B cell (primary cell): Measurements from ENCODE around the gene PPL. TPM values are rescaled to one million over a fixed set of nuclear protein-coding genes. Genes with fewer than 3 reads are reported as not detected.

Source experiments
- ATAC-seq: fragments of 200-7000 bp; cut with Tn5 transposase; one replicate; pipeline ENCODE4 v1.10.0; 2021; ENCODE audit warnings: low read depth, mild to moderate bottlenecking, moderate number of reproducible peaks, moderate library complexity
- CTCF ChIA-PET: fragments of 350-600 bp; sonication (Branson Sonifier 250); formaldehyde crosslinking; loops from one replicate; lab custom pipeline; 2021; ENCODE audit warnings: antibody characterized with exemption, inconsistent platforms; lab: Charles Lee
- POLR2A ChIA-PET: fragments of 350-600 bp; sonication (Branson Sonifier 250); formaldehyde crosslinking; loops from one replicate; lab custom pipeline; 2021; ENCODE audit warnings: antibody characterized with exemption; lab: Charles Lee
- DNase-seq: peaks from one replicate; pipeline ENCODE4 v3.0.0; 2013
- H2AFZ ChIP-seq: 2 replicates; pipeline ENCODE4 v1.6.1; 2012; ENCODE audit warnings: mild to moderate bottlenecking, low read depth, low read length; ENCODE audit not compliant: insufficient read depth, poor library complexity, severe bottlenecking
- H3K27ac ChIP-seq, 2 donors: 1 replicate in 1 of 2; 2 replicates in 1 of 2; pipeline ENCODE4 v1.5.1; 2012 to 2013; ENCODE audit warnings: low read length in 2 of 2, mild to moderate bottlenecking in 2 of 2, moderate library complexity in 1 of 2
- H3K27me3 ChIP-seq, 4 experiments: fragments of 200-600 bp in 1 of 4; sonication (generic) in 1 of 4; replicated peaks in 1 of 4; 1 replicate in 2 of 4; 2 replicates in 2 of 4; pipeline versions ENCODE4 v1.6.1 to v1.7.0; 2013 to 2016; ENCODE audit warnings: low read length in 3 of 4, mild to moderate bottlenecking in 2 of 4, mixed read lengths in 1 of 4, moderate library complexity in 1 of 4; ENCODE audit not compliant: insufficient read depth in 4 of 4, control insufficient read depth in 3 of 4; ENCODE audit errors: control extremely low read depth in 1 of 4
- H3K36me3 ChIP-seq, 2 experiments: replicated peaks in 1 of 2; 1 replicate in 1 of 2; 2 replicates in 1 of 2; pipeline versions ENCODE4 v1.6.1 to v1.7.1; 2013; ENCODE audit warnings: low read length in 1 of 2; ENCODE audit not compliant: insufficient read depth in 2 of 2, control insufficient read depth in 1 of 2; ENCODE audit errors: control extremely low read depth in 1 of 2, extremely low read depth in 1 of 2
- H3K4me1 ChIP-seq, 2 donors: fragments of 200-600 bp in 1 of 2; sonication (generic) in 1 of 2; 1 replicate in 1 of 2; 2 replicates in 1 of 2; pipeline versions ENCODE4 v1.5.1 to v1.6.1; 2013 to 2017; ENCODE audit warnings: low read length in 2 of 2; ENCODE audit not compliant: control insufficient read depth in 2 of 2, insufficient read depth in 2 of 2
- H3K4me2 ChIP-seq: replicated peaks from 2 replicates; pipeline ENCODE3; 2012; ENCODE audit warnings: mild to moderate bottlenecking, low read depth, low read length; ENCODE audit not compliant: poor library complexity, severe bottlenecking
- H3K4me3 ChIP-seq, 5 experiments: fragments of 200-600 bp in 1 of 5; sonication (generic) in 1 of 5; 1 replicate in 3 of 5; 2 replicates in 2 of 5; pipeline versions ENCODE4 v1.5.1 to v1.7.0; 2011 to 2016; ENCODE audit warnings: low read length in 4 of 5, mild to moderate bottlenecking in 4 of 5, low read depth in 2 of 5, control low read depth in 1 of 5, moderate library complexity in 1 of 5; ENCODE audit not compliant: insufficient read depth in 1 of 5; ENCODE audit errors: control extremely low read depth in 1 of 5, extremely low read depth in 1 of 5
- H3K79me2 ChIP-seq: fragments of 200-600 bp; sonication (generic); one replicate; pipeline ENCODE4 v1.6.0; 2016; ENCODE audit warnings: low read length; ENCODE audit not compliant: control insufficient read depth, insufficient read depth
- H3K9ac ChIP-seq: fragments of 200-600 bp; sonication (generic); 2 replicates; pipeline ENCODE4 v1.6.1; 2017; ENCODE audit warnings: mild to moderate bottlenecking, low read length, moderate library complexity
- H3K9me3 ChIP-seq, 3 donors: one replicate each; pipeline versions ENCODE4 v1.6.1 to v1.7.1; 2013; ENCODE audit warnings: low read length in 2 of 3; ENCODE audit not compliant: control insufficient read depth in 2 of 3, insufficient read depth in 1 of 3; ENCODE audit errors: control extremely low read depth in 1 of 3
- H4K20me1 ChIP-seq: 2 replicates; pipeline ENCODE4 v1.6.0; 2012; ENCODE audit warnings: mild to moderate bottlenecking, low read length; ENCODE audit not compliant: insufficient read depth, control insufficient read depth, poor library complexity, severe bottlenecking
- H3K27ac Mint-ChIP-seq: one replicate; pipeline ENCODE4 v1.8.0; 2021; ENCODE audit warnings: mixed read lengths
- H3K27me3 Mint-ChIP-seq: one replicate; pipeline ENCODE4 v1.8.0; 2021; ENCODE audit warnings: mixed read lengths
- H3K4me1 Mint-ChIP-seq: one replicate; pipeline ENCODE4 v1.8.0; 2021; ENCODE audit warnings: mixed read lengths
- H3K4me3 Mint-ChIP-seq: one replicate; pipeline ENCODE4 v1.8.0; 2021; ENCODE audit warnings: mixed read lengths
- H3K9me3 Mint-ChIP-seq: one replicate; pipeline ENCODE4 v1.8.0; 2022; ENCODE audit warnings: mixed read lengths; ENCODE audit not compliant: insufficient read depth
- EZH2 ChIP-seq: IDR thresholded peaks from 2 replicates; pipeline ENCODE4 v1.6.1; 2012; ENCODE audit warnings: borderline replicate concordance, low read depth, mild to moderate bottlenecking, moderate library complexity, low read length; ENCODE audit not compliant: insufficient read depth, poor library complexity, severe bottlenecking
- WGBS: methylation state at CpG from one replicate; pipeline ENCODE4 v1.1.5; 2013; ENCODE audit warnings: missing lambda C conversion rate; ENCODE audit not compliant: insufficient coverage; 5-methylcytosine and 5-hydroxymethylcytosine counted together
- intact Hi-C: fragments of 100-400 bp; cut with micrococcal nuclease; formaldehyde crosslinking; loops from one replicate; pipeline ENCODE4 v1.10.0; 2022
- polyA plus RNA-seq: library from polyadenylated mRNA; depleted of rRNA; stranded (reverse); fragments of >200 nt; gene quantifications from 2 replicates; pipeline ENCODE4 v1.2.3, GENCODE V29; 2012
- total RNA-seq, 2 donors: library from RNA; stranded (reverse); fragments of 120-200 nt in 1 of 2; gene quantifications; 1 replicate in 1 of 2; 2 replicates in 1 of 2; pipeline versions ENCODE4 v1.2.3 to v1.2.4, GENCODE V29; 2013 to 2022
- TF ChIP-seq, protein P1 (sequence below): fragments of 200-600 bp; IDR thresholded peaks from one replicate; pipeline ENCODE4 v1.8.0; 2022; ENCODE audit warnings: antibody characterized with exemption, mild to moderate bottlenecking

The PPL gene
- total and polyA plus RNA-seq, 2 donors (not counting 1 experiment from before 2014, with no cell fraction given): not detected

DNA sequence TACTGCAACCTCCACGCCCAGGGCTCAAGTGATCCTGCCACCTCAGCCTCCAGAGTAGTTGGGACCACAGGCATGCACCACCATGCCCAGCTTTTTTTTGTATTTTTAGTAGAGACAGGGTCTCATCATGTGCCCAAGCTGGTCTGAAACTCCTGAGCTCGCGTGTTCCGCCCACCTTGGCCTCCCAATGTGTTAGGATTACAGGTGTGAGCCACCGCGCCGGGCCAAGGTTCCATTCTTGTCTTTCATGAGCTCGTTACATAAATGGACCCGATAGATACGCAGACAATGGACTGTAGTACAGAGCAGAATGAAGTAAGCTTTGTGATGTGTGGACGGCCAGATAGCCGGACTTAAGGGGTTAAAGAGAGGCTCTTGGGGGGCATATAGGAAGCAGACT lies 70.4 kb downstream of the PPL start:
- no peak overlapping the region for H3K27ac Mint-ChIP-seq
- Histone ChIP-seq H2AFZ (no peak overlapping the region), H4K20me1 (peaks cover 11% of the 10 kb centered on the region), H3K4me2 (no peak overlapping the region), H3K27me3 (no peaks in the 10 kb centered on the region), H3K4me3 (no peak overlapping the region), H3K4me1 (no peaks in the 10 kb centered on the region), H3K9me3 (no peaks in the 10 kb centered on the region), H3K79me2 (peaks cover 51% of the 10 kb centered on the region), H3K27ac (no peak overlapping the region), H3K36me3 (peaks cover 8 to 55% of the 10 kb centered on the region in 2 experiments), H3K9ac (no peak overlapping the region)
- ATAC-seq: no peak
- H3K4me1 Mint-ChIP-seq: no peaks in the 10 kb centered on the region
- intact Hi-C loops: no loop called here
- H3K4me3 Mint-ChIP-seq: no peak overlapping the region
- WGBS: 98% methylated on average over 12 of the region's 12 CpGs
- POLR2A ChIA-PET: no interaction called here
- no peaks in the 10 kb centered on the region for H3K27me3 Mint-ChIP-seq
- DNase-seq: no peak
- CTCF ChIA-PET: no interaction called here
- TF ChIP-seq, protein P1, sequence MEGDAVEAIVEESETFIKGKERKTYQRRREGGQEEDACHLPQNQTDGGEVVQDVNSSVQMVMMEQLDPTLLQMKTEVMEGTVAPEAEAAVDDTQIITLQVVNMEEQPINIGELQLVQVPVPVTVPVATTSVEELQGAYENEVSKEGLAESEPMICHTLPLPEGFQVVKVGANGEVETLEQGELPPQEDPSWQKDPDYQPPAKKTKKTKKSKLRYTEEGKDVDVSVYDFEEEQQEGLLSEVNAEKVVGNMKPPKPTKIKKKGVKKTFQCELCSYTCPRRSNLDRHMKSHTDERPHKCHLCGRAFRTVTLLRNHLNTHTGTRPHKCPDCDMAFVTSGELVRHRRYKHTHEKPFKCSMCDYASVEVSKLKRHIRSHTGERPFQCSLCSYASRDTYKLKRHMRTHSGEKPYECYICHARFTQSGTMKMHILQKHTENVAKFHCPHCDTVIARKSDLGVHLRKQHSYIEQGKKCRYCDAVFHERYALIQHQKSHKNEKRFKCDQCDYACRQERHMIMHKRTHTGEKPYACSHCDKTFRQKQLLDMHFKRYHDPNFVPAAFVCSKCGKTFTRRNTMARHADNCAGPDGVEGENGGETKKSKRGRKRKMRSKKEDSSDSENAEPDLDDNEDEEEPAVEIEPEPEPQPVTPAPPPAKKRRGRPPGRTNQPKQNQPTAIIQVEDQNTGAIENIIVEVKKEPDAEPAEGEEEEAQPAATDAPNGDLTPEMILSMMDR: no peak
- no peak for TF ChIP-seq EZH2
- H3K9me3 Mint-ChIP-seq: no peaks in the 10 kb centered on the region

DNA sequence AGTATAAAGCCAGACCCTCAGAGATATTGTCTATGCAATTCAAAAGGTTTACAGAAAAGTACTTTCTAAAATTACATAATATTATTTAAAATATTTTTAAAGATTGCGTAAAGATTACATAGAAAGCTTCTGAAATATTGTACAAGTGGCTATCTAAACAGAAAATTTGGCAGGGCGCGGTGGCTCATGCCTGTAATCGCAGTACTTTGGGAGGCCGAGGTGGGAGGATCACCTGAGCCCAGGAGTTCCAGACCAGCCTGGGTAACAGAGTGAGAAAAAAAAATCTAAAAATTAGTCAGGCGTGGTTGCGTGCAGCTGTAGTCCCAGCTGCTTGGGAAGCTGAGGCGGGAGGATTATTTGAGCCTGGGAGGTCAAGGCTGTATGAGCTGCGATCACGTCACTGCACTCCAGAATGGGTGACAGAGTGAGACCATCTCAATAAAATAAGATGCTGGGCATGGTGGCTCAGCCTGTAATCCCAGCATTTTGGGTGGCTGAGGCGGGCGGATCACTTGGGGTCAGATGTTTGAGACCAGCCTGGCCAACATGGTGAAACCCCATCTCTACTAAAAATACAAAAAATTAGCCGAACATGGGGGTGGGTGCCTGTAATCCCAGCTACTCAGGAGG lies 71.6 kb downstream of the PPL start:
- H3K4me1 ChIP-seq: no peaks in the 10 kb centered on the region
- H3K4me1 Mint-ChIP-seq: no peaks in the 10 kb centered on the region
- peaks cover 11% of the 10 kb centered on the region for H4K20me1 ChIP-seq
- intact Hi-C loops: no loop called here
- no peak overlapping the region for H2AFZ ChIP-seq
- TF ChIP-seq, protein P1: no peak
- no peak for TF ChIP-seq EZH2
- no peak overlapping the region for H3K27ac ChIP-seq
- no peaks in the 10 kb centered on the region for H3K9me3 ChIP-seq
- peaks cover 63% of the 10 kb centered on the region for H3K79me2 ChIP-seq
- H3K4me3 ChIP-seq: no peak overlapping the region
- CTCF ChIA-PET: no interaction called here
- no peak overlapping the region for H3K9ac ChIP-seq
- DNase-seq (no peak), ATAC-seq (no peak)
- no peak overlapping the region for H3K4me2 ChIP-seq
- H3K27me3 Mint-ChIP-seq: no peaks in the 10 kb centered on the region
- H3K27ac Mint-ChIP-seq: no peak overlapping the region
- H3K4me3 Mint-ChIP-seq: no peak overlapping the region
- peaks cover 8 to 56% of the 10 kb centered on the region in 2 experiments for H3K36me3 ChIP-seq
- no peaks in the 10 kb centered on the region for H3K9me3 Mint-ChIP-seq
- POLR2A ChIA-PET: interaction anchor here (0.6 kb wide), 1 partner anchor 55 kb away, joined by 4 read pairs; no protein-coding TSS in a partner anchor
- H3K27me3 ChIP-seq: no peaks in the 10 kb centered on the region
- WGBS: 96% methylated on average over 8 of the region's 13 CpGs
